Vagina (tissue), 2 donors: ENCODE measurements around the gene THAP2.

Source experiments
- CTCF ChIP-seq, 3 experiments: fragments of 450-650 bp in 2 of 3; fragments of 200-600 bp in 1 of 3; sonication (generic) in 1 of 3; IDR thresholded peaks; one replicate each; pipeline ENCODE4 v1.5.1; 2017 to 2019; ENCODE audit warnings: antibody characterized with exemption in 3 of 3, mild to moderate bottlenecking in 2 of 3, moderate library complexity in 2 of 3
- POLR2A ChIP-seq, 2 donors: fragments of 450-650 bp; IDR thresholded peaks; one replicate each; pipeline ENCODE4 v1.6.1; 2017; ENCODE audit warnings: antibody characterized with exemption in 2 of 2, mild to moderate bottlenecking in 2 of 2, moderate library complexity in 2 of 2
- POLR2AphosphoS5 ChIP-seq, 2 donors: sonication (generic); formaldehyde crosslinking; IDR thresholded peaks; one replicate each; pipeline ENCODE4 v1.9.0; 2017; ENCODE audit warnings: antibody characterized with exemption in 2 of 2, mild to moderate bottlenecking in 2 of 2, low read depth in 1 of 2; ENCODE audit not compliant: insufficient read depth in 1 of 2

GRCh38 chr12:71627438-71628002, 36.6 kb upstream of the THAP2 start:
- TF ChIP-seq CTCF (IDR thresholded peaks at IDR 0.05) (no peak), POLR2A (IDR thresholded peaks at IDR 0.05) (no peak), POLR2AphosphoS5 (IDR thresholded peaks at IDR 0.05; ENCODE audit: insufficient read depth in 1 of 2, low read depth in 1 of 2) (no peak)
